ENCODE data around the gene PPP1R37.

The PPP1R37 gene

DNA sequence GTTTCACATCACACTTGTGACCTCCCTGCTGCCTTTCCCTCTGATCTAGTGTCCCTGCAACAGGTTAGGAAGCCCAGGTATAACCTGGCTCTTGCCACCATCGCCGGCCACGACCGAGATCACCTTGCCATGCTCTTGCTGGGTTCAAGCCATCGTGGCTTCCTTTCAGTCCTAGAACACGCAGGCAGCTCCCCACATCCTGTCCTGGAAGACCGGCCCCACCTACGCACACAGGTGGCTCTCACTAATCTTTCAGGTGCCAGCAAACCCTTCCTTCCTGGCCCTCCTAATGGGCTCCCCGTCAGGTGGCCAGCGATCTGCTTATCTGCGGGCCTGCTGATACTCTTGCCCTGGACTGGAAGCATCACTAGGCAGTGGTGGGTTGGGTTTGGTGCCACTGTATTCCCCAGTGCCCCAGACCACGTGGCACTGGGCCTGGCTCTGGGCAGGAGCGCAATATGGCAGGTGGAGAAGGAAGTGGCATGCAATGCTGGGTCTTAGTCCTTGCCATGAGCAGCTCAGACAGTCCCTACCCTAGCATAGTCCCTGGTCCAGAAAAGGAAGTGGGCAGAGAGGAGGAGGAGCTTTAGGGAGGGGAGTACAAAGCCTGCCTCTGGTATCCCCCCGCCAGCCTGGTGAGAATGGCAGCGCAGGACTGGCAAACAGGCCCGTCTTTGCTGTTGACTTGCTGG, 11.8 kb downstream of the PPP1R37 start:
- TF ChIP-seq, protein P1, sequence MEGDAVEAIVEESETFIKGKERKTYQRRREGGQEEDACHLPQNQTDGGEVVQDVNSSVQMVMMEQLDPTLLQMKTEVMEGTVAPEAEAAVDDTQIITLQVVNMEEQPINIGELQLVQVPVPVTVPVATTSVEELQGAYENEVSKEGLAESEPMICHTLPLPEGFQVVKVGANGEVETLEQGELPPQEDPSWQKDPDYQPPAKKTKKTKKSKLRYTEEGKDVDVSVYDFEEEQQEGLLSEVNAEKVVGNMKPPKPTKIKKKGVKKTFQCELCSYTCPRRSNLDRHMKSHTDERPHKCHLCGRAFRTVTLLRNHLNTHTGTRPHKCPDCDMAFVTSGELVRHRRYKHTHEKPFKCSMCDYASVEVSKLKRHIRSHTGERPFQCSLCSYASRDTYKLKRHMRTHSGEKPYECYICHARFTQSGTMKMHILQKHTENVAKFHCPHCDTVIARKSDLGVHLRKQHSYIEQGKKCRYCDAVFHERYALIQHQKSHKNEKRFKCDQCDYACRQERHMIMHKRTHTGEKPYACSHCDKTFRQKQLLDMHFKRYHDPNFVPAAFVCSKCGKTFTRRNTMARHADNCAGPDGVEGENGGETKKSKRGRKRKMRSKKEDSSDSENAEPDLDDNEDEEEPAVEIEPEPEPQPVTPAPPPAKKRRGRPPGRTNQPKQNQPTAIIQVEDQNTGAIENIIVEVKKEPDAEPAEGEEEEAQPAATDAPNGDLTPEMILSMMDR (IDR thresholded peaks at IDR 0.05): no peak

GRCh38 chr19:45107621-45108150, 14.7 kb downstream of the PPP1R37 start:
- TF ChIP-seq, protein P1 (IDR thresholded peaks at IDR 0.05): no peak

- TF ChIP-seq, protein P1 (IDR thresholded peaks at IDR 0.05): no peak
These were observed 17.9 kb downstream of the PPP1R37 start for GRCh38 chr19:45110851-45111266.

GRCh38 chr19:45112111-45112827, 19.3 kb downstream of the PPP1R37 start:
- TF ChIP-seq, protein P1 (IDR thresholded peaks at IDR 0.05): no peak; the same call in 1 of the 2 replicates

DNA sequence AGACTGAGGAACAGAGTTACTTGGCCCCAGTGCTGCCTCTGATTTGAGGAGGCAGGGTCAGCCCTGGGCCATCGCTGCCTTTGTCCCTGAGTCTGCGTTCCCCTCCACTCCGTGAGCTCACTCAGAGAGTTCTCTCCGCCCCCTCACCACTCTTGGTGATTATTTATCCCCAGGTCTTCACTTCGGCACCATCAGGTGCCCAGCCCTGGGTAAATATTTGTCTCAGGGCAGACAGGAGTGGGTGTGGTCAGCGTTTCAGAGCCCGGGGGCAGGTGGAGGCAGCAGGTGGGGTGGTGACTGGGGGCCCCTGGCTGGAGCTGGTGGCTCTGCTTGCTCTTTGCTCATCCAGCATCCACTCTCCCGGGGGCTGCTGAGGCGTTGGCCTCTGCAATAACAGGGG, 20.6 kb downstream of the PPP1R37 start:
- TF ChIP-seq, protein P1 (IDR thresholded peaks at IDR 0.05): no peak

DNA sequence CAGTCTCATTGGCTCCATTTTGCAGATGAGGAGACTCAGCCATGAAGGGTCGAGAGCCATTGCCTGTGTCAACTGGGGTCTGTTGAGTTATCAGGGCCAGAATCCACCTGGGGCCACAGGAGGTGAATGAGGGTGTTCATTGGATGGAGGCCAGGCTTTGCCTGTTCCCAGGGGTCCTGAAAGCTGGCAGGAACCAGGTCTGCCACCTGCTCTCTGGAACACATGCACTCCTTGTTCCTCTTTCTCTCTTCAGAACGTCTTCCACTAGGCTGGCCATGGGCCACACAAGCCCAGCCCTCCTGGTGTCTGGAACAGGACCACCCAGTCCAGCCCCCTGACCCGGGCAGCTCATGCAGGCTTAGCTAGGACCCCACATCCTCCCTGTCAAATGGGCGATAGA, 21.1 kb downstream of the PPP1R37 start:
- TF ChIP-seq, protein P1 (IDR thresholded peaks at IDR 0.05): no peak

DNA sequence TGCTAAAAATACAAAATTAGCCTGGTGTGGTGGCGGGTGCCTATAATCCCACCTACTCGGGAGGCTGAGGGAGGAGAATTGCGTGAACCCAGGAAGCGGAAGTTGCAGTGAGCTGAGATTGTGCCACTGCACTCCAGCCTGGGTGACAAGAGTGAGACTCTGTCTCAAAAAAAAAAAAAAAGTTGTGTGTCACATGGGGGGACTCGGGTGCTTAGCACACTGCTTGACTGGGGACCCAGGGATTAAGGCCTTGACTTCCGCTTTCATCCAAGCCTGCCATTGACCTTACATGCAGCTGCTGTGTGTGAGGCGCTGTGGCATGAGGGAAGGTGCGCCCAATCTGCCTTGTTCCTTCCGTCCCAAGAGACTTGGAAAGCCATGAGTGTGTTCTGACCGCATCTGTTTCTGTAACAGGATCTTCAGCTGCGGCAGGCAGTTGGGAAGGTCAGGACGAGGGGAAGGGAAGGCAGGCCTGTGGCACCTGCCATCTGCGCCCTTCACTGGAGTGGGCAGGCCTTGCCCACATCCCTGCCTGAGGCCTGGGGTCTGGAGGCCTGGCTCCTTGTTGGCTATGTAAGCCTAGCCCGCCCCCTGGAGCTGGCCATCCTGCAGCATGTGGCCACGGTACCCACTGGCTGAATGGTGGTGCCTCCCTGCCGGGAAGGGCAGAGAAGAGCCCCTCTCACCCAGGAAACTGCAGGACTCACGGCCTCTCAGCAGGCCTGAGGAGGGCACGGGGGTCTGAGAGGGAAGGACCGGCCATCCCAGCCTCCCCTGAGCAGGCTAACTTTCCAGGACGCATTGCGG, 23.0 kb downstream of the PPP1R37 start:
- TF ChIP-seq, protein P1 (IDR thresholded peaks at IDR 0.05): no peak
